HepG2 (cell line): Measurements from ENCODE around the gene BRSK2. TPM values are rescaled to one million over a fixed set of nuclear protein-coding genes. Genes with fewer than 3 reads are reported as not detected.

Experiments used
- ATAC-seq: fragments of 200-7000 bp; cut with Tn5 transposase; 3 replicates; pipeline ENCODE4 v1.9.1; 2020; ENCODE audit warnings: mild to moderate bottlenecking, moderate library complexity
- BruUV-seq: library from RNA; stranded (reverse); fragments of 400-500 nt; replicated peaks from 2 replicates; lab custom pipeline; 2021; lab: Mats Ljungman, UMichigan
- CTCF ChIA-PET: fragments of 300-600 bp; formaldehyde crosslinking; extraction: SDS; loops from one replicate; lab custom pipeline; 2021; ENCODE audit warnings: low total read pairs, inconsistent platforms, low intra/inter-chr PET ratio; lab: Yijun Ruan, JAX
- POLR2A ChIA-PET: fragments of 350-600 bp; sonication (Branson Sonifier 250); formaldehyde crosslinking; loops from one replicate; lab custom pipeline; 2020; ENCODE audit warnings: antibody characterized with exemption, inconsistent platforms; lab: Yijun Ruan, JAX
- DNase-seq: peaks from one replicate; pipeline ENCODE4 v3.0.0-alpha.2; 2015; ENCODE audit warnings: low spot score
- FAIRE-seq: peaks from 3 replicates; lab custom pipeline; 2011; peaks lifted over from hg19 to GRCh38; lab: Jason Lieb, UNC
- H2AFZ ChIP-seq: one replicate; pipeline ENCODE4 v1.6.1; 2011; ENCODE audit warnings: low read length, inconsistent platforms
- H3K27ac ChIP-seq: fragments of 300-600 bp; 3 replicates; pipeline ENCODE4 v1.8.0; 2011; ENCODE audit warnings: mixed run types, mild to moderate bottlenecking, mixed read lengths, low read length, inconsistent platforms; ENCODE audit not compliant: insufficient read depth; ENCODE audit errors: extremely low read length
- H3K27me3 ChIP-seq, 2 experiments: fragments of 200-600 bp in 1 of 2; 2 replicates in 1 of 2; 3 replicates in 1 of 2; pipeline versions ENCODE4 v1.6.0 to v1.8.0; 2011; ENCODE audit warnings: low read length in 2 of 2, mild to moderate bottlenecking in 2 of 2, moderate library complexity in 2 of 2, inconsistent platforms in 1 of 2; ENCODE audit not compliant: insufficient read depth in 2 of 2, control insufficient read depth in 1 of 2
- H3K36me3 ChIP-seq, 2 experiments: fragments of 200-600 bp in 1 of 2; replicated peaks in 1 of 2; 2 replicates in 1 of 2; 3 replicates in 1 of 2; pipeline versions ENCODE4 v1.5.1 to v1.8.0; 2011; ENCODE audit warnings: low read length in 2 of 2, inconsistent platforms in 1 of 2; ENCODE audit not compliant: insufficient read depth in 2 of 2, control insufficient read depth in 1 of 2
- H3K4me1 ChIP-seq: 2 replicates; pipeline ENCODE4 v1.5.1; 2012; ENCODE audit warnings: low read length, inconsistent platforms; ENCODE audit not compliant: insufficient read depth
- H3K4me2 ChIP-seq: 2 replicates; pipeline ENCODE4 v1.6.0; 2011; ENCODE audit warnings: low read depth, low read length, inconsistent platforms
- H3K4me3 ChIP-seq, 3 experiments: fragments of 200-600 bp in 1 of 3; sonication (generic), shearing (Covaris generic) in 1 of 3; replicated peaks in 1 of 3; 2 replicates each; pipeline ENCODE4 v1.5.1; 2011 to 2016; ENCODE audit warnings: low read length in 3 of 3, inconsistent platforms in 2 of 3, low read depth in 2 of 3, mild to moderate bottlenecking in 2 of 3, control low read depth in 1 of 3, mixed read lengths in 1 of 3; ENCODE audit not compliant: insufficient read depth in 1 of 3
- H3K79me2 ChIP-seq: one replicate; pipeline ENCODE4 v1.6.1; 2011; ENCODE audit warnings: low read length, inconsistent platforms; ENCODE audit not compliant: insufficient read depth
- H3K9ac ChIP-seq: 2 replicates; pipeline ENCODE4 v1.6.0; 2011; ENCODE audit warnings: mild to moderate bottlenecking, low read depth, low read length, inconsistent platforms; ENCODE audit not compliant: insufficient read depth
- H3K9me3 ChIP-seq: 2 replicates; pipeline ENCODE4 v1.5.1; 2012; ENCODE audit warnings: mild to moderate bottlenecking, low read length
- H4K20me1 ChIP-seq: 2 replicates; pipeline ENCODE4 v1.6.0; 2011; ENCODE audit warnings: inconsistent platforms, mild to moderate bottlenecking, low read length, moderate library complexity; ENCODE audit not compliant: insufficient read depth
- ISX ChIP-seq: sonication (generic); formaldehyde crosslinking; conservative IDR thresholded peaks from 2 replicates; pipeline ENCODE4 v1.5.0; 2020; ENCODE audit warnings: missing genetic modification reagents
- RAD51 ChIP-seq: fragments of 450-650 bp; IDR thresholded peaks from 2 replicates; pipeline ENCODE4 v1.6.1; 2016; ENCODE audit warnings: borderline replicate concordance
- WGBS: methylation state at CpG from one replicate; pipeline ENCODE4 v1.1.6; 2017; ENCODE audit warnings: low lambda C conversion rate; 5-methylcytosine and 5-hydroxymethylcytosine counted together
- in situ Hi-C: cut with HindIII; loops from 2 replicates; pipeline ENCODE4 v1.10.0; 2017; ENCODE audit warnings: low pct_unique_long_range_greater_than_20kb; ENCODE audit not compliant: extremely low pct_ligation_motif_present
- intact Hi-C: fragments of 100-400 bp; cut with micrococcal nuclease; formaldehyde crosslinking; loops from one replicate; pipeline ENCODE4 v1.10.0; 2022; ENCODE audit not compliant: unreplicated experiment
- polyA plus RNA-seq, 8 experiments: library from polyadenylated mRNA; depleted of rRNA in 3 of 8; stranded (reverse) in 7 of 8; unstranded in 1 of 8; fragments of >200 nt; fragmentation: Illumina TruSeq in 4 of 8; extraction: Trizol in 4 of 8; gene quantifications; 2 replicates each; pipeline versions ENCODE4 v1.2.1 to v1.2.3, GENCODE V29; 2011 to 2016; ENCODE audit warnings: low read depth in 4 of 8, missing spikeins in 1 of 8, mixed read lengths in 1 of 8; ENCODE audit not compliant: insufficient read depth in 1 of 8
- total RNA-seq, 5 experiments: library from RNA; depleted of rRNA; stranded (reverse); fragments of >200 nt; fragmentation: Illumina TruSeq; extraction: Trizol; gene quantifications; 2 replicates each; pipeline ENCODE4 v1.2.3, GENCODE V29; 2016; ENCODE audit warnings: low read depth in 1 of 5
- TF ChIP-seq, protein P1 (sequence below): sonication (generic); formaldehyde crosslinking; IDR thresholded peaks from 2 replicates; pipeline ENCODE4 v1.4.0; 2020; ENCODE audit warnings: missing genetic modification reagents
- TF ChIP-seq, protein P2 (sequence below), 2 experiments: sonication (generic) in 1 of 2; formaldehyde crosslinking in 1 of 2; IDR thresholded peaks; 2 replicates each; pipeline versions ENCODE4 v1.5.1 to v1.6.1; 2011 to 2020; ENCODE audit warnings: borderline replicate concordance in 1 of 2, low read depth in 1 of 2, low read length in 1 of 2, mild to moderate bottlenecking in 1 of 2, missing genetic modification reagents in 1 of 2, moderate library complexity in 1 of 2

Gene BRSK2
- total and polyA plus RNA-seq, 2 of the 13 experiments (the other 11 are each of a cell fraction or from before 2014, with no cell fraction given): 0.74 to 1.1 TPM

DNA sequence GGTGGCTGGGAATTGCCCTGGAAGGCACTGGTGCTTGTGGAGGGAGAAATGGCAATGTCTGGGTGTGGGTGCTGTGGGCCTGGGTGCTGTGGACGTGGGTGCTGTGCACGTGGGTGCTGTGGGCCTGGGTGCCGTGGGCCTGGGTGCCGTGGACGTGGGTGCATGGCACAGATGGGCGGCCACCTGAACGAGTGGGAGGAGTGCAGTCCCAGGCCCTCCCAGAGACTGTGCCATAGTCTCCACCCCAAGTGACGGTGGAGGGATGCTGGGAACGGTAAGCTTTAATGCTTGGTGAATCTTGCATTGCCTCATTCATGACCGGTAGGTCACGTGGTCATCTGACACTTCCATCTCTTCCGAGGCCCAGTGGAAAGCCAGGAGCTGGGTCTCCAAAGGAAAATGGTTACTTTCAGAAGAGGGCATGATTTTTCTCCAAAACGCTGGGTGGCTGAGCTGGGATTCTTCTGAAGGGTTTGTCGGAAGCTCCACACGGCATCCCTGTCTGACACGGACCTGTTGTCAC lies 28.8 kb upstream of the BRSK2 start:
- DNase-seq: no peak
- WGBS: 22% methylated on average over 10 of the region's 16 CpGs
- Histone ChIP-seq H3K79me2 (no peaks in the 10 kb centered on the region), H3K4me3 (no peak overlapping the region), H4K20me1 (no peaks in the 10 kb centered on the region), H3K36me3 (no peaks in the 10 kb centered on the region), H3K9ac (no peak overlapping the region), H3K27ac (no peak overlapping the region), H3K4me2 (no peak overlapping the region), H3K4me1 (peaks cover 13% of the 10 kb centered on the region; the same call in 1 of the 2 replicates), H2AFZ (no peak overlapping the region), H3K9me3 (peaks cover 4% of the 10 kb centered on the region; the same call in 1 of the 2 replicates), H3K27me3 (peaks cover 0 to 65% of the 10 kb centered on the region in 2 experiments; a peak in 4 of 5 replicates)
- TF ChIP-seq RAD51 (peak; percentile 47; the same call in 1 of the 2 replicates), ISX (no peak)
- TF ChIP-seq, protein P1, sequence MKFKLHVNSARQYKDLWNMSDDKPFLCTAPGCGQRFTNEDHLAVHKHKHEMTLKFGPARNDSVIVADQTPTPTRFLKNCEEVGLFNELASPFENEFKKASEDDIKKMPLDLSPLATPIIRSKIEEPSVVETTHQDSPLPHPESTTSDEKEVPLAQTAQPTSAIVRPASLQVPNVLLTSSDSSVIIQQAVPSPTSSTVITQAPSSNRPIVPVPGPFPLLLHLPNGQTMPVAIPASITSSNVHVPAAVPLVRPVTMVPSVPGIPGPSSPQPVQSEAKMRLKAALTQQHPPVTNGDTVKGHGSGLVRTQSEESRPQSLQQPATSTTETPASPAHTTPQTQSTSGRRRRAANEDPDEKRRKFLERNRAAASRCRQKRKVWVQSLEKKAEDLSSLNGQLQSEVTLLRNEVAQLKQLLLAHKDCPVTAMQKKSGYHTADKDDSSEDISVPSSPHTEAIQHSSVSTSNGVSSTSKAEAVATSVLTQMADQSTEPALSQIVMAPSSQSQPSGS (CRISPR knock-in tag): no peak
- TF ChIP-seq, protein P2, sequence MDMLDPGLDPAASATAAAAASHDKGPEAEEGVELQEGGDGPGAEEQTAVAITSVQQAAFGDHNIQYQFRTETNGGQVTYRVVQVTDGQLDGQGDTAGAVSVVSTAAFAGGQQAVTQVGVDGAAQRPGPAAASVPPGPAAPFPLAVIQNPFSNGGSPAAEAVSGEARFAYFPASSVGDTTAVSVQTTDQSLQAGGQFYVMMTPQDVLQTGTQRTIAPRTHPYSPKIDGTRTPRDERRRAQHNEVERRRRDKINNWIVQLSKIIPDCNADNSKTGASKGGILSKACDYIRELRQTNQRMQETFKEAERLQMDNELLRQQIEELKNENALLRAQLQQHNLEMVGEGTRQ (IDR thresholded peaks at IDR 0.05; ENCODE audit: low read depth, low read length): peak; percentile 56; the same call in 1 of the 2 replicates
- TF ChIP-seq, protein P2 (CRISPR knock-in tag; IDR thresholded peaks at IDR 0.05; ENCODE audit: borderline replicate concordance): no peak
- no peak for ATAC-seq
- in situ Hi-C loops (no loop called here), intact Hi-C loops (no loop called here)
- no peak for FAIRE-seq
- ChIA-PET POLR2A (no interaction called here), CTCF (no interaction called here)
- BruUV-seq: no TSS peak
